Measurements from ENCODE around the gene GALNT15.

The GALNT15 gene

DNA sequence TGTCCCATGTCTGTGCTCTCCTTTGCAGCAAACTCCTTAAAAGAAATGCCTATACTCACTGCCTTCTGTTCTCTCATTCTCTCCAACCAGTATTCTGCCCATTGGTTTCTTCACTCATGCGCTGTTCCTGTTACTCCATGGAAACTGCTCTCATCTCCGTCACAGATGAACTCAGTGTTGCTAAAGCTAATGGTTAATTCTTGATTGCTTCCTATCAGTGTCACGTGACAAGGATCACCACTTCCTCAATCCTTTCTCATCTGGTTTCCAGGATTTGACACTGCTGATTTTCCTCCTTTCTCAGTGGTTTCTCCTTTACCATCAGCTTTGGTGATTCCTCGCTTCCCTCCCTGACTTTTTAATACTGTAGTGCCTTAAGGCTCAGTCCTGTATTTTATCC, 87.7 kb downstream of the GALNT15 start:
- no peak overlapping the region for H3K4me3 ChIP-seq
- H3K27ac ChIP-seq, result no peak overlapping the region
- no peak for DNase-seq (ENCODE audit: low spot score)
- TF ChIP-seq, protein P1, sequence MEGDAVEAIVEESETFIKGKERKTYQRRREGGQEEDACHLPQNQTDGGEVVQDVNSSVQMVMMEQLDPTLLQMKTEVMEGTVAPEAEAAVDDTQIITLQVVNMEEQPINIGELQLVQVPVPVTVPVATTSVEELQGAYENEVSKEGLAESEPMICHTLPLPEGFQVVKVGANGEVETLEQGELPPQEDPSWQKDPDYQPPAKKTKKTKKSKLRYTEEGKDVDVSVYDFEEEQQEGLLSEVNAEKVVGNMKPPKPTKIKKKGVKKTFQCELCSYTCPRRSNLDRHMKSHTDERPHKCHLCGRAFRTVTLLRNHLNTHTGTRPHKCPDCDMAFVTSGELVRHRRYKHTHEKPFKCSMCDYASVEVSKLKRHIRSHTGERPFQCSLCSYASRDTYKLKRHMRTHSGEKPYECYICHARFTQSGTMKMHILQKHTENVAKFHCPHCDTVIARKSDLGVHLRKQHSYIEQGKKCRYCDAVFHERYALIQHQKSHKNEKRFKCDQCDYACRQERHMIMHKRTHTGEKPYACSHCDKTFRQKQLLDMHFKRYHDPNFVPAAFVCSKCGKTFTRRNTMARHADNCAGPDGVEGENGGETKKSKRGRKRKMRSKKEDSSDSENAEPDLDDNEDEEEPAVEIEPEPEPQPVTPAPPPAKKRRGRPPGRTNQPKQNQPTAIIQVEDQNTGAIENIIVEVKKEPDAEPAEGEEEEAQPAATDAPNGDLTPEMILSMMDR (IDR thresholded peaks at IDR 0.05), result no peak

DNA sequence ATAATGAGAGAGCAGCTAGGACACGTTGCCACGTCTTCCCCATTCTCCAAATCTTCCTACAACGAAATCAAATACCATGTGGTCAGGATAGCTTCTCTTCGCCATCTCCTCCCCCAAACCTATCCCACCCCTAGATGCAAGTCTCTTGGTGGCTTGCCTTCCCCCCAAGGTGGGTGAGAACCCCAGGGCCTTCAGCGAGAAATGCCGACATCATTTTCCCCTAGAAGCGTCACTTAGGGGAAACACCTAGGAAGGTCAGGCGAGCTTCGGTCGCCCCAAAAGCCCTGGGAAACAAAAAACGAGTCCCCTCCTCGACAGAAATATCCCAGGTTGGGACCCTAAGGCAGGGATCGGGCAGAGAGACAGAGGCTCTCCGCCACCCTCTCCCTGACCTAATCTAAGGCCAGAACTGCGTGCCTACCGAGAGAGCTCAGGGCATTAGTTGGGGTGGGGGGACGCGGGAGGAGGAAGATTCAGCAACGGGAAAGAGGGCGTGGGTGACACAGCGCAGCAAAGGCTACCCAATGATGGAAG, 89.8 kb downstream of the GALNT15 start:
- TF ChIP-seq, protein P1 (IDR thresholded peaks at IDR 0.05), result no peak

DNA sequence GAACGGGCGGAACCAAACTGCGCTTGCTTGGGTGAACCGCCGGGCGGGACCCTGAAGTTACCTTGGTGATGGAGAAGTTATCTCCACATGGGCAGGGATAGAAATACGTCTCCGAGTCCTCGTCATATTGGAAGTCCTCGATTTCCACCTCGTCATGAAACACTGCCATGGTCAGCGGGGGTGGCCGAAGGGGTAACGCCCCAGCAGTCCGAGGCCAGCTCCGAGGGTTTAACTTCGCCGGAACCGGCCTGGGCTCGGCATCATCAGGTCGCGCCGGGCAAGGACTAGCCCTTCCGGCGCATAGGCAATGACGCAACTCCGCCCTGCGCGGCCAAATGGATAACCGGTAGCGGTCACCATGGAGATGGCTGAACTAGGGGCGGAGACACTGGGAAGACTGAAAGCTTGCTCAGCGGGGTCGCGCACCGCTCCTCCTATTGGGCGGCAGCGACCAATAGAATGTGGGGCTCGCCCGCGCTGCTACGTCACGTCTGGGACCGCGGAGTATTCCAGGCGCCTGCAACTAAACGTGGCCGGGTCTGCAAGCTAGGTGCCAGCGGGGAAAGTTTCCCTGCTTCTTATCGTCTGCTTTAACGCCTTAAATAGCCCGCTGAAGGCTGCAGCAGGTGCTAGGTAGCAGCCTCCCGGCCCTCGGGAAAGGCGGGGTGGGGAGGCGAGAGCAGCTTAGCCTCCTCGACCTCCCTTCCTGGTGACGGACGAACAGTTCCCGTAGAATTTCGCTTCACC, 90.4 kb downstream of the GALNT15 start, which contains the start of the genes DPH3 and OXNAD1:
TSS of gene DPH3 (minus strand) at position 236 of the 747 bp plus-strand sequence. CDS start at position 169, 67 bp downstream.
TSS of gene OXNAD1 (plus strand) at position 505 of the 747 bp plus-strand sequence. CDS start 5,741 bp downstream, outside the sequence.
- peak; percentile 100 for DNase-seq (ENCODE audit: low spot score)
- peak within 1 kb of the TSS; percentile 95 for H3K4me3 ChIP-seq
- TF ChIP-seq, protein P1 (IDR thresholded peaks at IDR 0.05), result no peak
- H3K27ac ChIP-seq, result peak within 1 kb of the TSS; percentile 79 to 96

More for the DNA sequence above, 89.8 kb downstream of the GALNT15 start:
- Histone ChIP-seq H3K27ac (peak overlapping the region; percentile 79 to 96), H3K4me3 (peak overlapping the region; percentile 95)
- no peak for DNase-seq (ENCODE audit: low spot score)

DNA sequence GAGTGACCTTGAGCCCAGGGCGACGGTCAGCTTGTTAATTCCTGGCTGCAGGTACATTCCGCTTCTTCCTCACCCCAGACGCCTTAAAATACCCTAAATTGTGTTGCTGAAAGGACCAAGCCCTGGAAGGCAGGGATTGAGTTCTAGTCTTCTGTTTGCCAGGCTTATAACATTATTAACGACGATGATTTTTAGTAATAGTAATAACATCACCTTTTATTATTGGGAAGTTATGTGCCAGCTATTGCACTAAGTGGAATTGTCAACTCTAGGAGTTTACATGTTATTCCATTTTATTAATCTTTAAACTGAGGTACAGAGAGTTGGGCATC, 90.9 kb downstream of the GALNT15 start:
- DNase-seq (ENCODE audit: low spot score), result no peak
- Histone ChIP-seq H3K27ac (peak overlapping the region; percentile 79 to 96), H3K4me3 (peak overlapping the region; percentile 95)
- TF ChIP-seq, protein P1 (IDR thresholded peaks at IDR 0.05), result no peak

DNA sequence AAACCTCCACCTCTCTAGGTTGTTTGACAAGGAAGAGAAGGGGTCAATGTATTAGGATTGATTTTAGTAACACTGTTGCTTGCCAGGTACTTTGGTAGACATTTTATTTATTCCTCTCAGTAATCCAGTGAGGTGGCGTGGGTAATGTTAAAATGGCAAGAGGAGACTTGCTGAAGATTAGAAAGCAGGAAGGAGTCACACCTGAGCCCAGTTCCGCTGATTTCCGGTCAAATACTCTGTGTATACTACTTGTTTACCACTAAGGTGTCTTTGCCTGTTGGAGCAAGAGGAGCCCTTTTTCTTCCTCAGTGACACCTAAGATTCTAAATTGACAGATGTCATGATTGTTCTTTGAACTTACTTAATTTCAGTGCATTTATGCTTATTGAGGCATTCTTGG, 92.2 kb downstream of the GALNT15 start:
- TF ChIP-seq, protein P1 (IDR thresholded peaks at IDR 0.05), result no peak
- H3K27ac ChIP-seq, result no peak overlapping the region
- no peak for DNase-seq (ENCODE audit: low spot score)
- no peak overlapping the region for H3K4me3 ChIP-seq

DNA sequence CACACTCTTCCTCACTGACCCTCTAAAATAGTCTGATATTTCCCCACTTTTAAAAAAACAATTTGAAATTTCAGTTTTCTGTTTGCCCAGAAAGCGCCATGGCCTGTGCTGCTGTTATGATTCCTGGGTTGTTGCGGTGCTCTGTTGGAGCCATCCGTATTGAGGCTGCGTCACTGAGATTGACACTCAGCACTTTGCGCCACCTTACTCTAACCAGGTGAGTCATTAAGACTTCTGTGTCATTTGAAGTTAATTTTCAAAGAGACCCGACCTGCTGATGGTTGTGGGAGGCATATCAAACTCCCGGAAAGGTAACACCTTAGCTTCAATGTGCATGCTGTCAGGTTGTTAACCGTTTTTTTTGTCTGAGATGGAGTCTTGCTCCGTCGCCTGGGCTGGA, 96.4 kb downstream of the GALNT15 start:
- TF ChIP-seq, protein P1 (IDR thresholded peaks at IDR 0.05), result no peak
- Histone ChIP-seq H3K27ac (no peak overlapping the region), H3K4me3 (no peak overlapping the region)
- no peak for DNase-seq (ENCODE audit: low spot score)

DNA sequence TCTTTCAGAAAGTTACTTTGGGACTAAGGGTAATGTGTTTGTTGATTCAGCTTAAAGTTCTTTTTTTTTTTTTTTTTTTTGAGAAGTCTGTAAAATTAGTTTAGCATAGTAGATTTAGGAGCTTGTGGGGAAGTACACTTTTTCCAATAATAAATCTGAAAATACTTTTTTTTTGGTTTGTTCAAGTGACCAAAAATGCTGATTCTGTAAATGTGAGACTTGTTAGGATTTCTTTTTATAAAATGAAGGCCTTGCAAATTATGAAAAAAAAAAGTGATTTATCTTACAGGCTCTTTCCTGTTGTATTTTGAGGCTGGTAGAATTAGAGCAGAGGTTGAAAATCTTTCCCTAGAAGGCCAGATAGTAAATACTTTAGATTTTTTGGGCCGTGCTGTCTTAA, 98.1 kb downstream of the GALNT15 start:
- TF ChIP-seq, protein P1 (IDR thresholded peaks at IDR 0.05), result no peak
- no peak overlapping the region for H3K27ac ChIP-seq
- H3K4me3 ChIP-seq, result no peak overlapping the region
- DNase-seq (ENCODE audit: low spot score), result no peak

All from coronary artery (tissue), 2 donors.